ENCODE results near the gene TMEM119. TPM values are rescaled to one million over a fixed set of nuclear protein-coding genes. Genes with fewer than 3 reads are reported as not detected.

The TMEM119 gene
- total RNA-seq, 2 experiments from 2014 or later, result not detected

Other genes with a start within 250 kb of the TMEM119 start
- gene FICD, start 82.8 kb downstream of the TMEM119 start, total RNA-seq, result 1 to 10 TPM; 4.1 to 4.5 TPM
- 10 to 100 TPM; 88.1 to 89.0 TPM for gene SART3, start 36.9 kb downstream of the TMEM119 start, total RNA-seq
- 10 to 100 TPM; 91.4 to 92.1 TPM for gene ISCU, start 35.5 kb downstream of the TMEM119 start, total RNA-seq
- gene SELPLG, start 35.8 kb upstream of the TMEM119 start, total RNA-seq, result 10 to 100 TPM; 26.8 to 28.8 TPM
- gene CORO1C, start 133.4 kb upstream of the TMEM119 start, total RNA-seq, result 10 to 100 TPM; 71.0 to 78.7 TPM

All from activated CD8-positive, alpha-beta memory T cell treated with anti-CD3 and anti-CD28 coated beads for 36 hours (primary cell).